ENCODE results near the gene CHTOP. TPM values are rescaled to one million over a fixed set of nuclear protein-coding genes. Genes with fewer than 3 reads are reported as not detected.
A peak's percentile ranks its signal among the peaks of the same experiment; 100 is the strongest.

CHTOP gene
- total RNA-seq, 2 donors from 2014 or later: 83.3 to 91.3 TPM

DNA sequence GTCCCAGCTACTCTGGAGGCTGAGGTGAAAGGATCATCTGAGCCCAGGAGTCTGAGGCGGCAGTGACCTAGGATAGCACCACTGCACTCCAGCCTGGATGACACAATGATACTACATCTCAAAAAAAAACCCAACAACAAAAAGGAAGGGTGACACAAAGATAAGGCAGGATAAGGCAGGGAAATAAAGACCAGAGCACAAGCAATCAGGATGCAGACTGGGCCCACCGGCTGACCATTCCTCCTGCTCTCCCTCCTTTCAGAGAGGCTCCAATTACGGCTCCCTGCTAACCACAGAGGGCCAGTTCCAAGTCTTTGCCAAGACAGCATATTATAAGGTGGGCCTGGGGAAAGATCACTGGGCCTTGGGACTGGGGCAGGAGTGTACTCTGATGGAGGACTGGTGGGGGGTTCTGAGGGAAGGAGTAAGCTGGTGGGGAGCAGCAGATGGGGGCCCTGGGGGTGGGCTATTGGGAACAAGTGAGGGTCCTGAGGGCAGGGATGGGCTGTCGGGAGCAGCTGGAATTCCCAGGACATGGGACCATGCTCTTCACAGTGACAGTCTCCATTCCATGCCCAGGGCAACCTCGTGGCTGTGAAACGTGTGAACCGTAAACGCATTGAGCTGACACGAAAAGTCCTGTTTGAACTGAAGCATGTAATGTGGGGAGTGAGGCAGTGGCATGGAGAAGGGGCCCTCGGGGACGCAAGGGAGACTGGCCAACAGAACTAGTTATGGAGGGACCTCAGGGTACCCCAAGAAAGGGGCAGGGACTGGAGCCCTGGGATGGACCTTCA, 51.9 kb downstream of the CHTOP start:
- H3K9me3 Mint-ChIP-seq: no peaks in the 10 kb centered on the region
- H3K36me3 Mint-ChIP-seq: no peaks in the 10 kb centered on the region
- no peak overlapping the region for H3K27ac Mint-ChIP-seq
- ATAC-seq (no peak), DNase-seq (ENCODE audit: low spot score in 2 of 2) (no peak)

DNA sequence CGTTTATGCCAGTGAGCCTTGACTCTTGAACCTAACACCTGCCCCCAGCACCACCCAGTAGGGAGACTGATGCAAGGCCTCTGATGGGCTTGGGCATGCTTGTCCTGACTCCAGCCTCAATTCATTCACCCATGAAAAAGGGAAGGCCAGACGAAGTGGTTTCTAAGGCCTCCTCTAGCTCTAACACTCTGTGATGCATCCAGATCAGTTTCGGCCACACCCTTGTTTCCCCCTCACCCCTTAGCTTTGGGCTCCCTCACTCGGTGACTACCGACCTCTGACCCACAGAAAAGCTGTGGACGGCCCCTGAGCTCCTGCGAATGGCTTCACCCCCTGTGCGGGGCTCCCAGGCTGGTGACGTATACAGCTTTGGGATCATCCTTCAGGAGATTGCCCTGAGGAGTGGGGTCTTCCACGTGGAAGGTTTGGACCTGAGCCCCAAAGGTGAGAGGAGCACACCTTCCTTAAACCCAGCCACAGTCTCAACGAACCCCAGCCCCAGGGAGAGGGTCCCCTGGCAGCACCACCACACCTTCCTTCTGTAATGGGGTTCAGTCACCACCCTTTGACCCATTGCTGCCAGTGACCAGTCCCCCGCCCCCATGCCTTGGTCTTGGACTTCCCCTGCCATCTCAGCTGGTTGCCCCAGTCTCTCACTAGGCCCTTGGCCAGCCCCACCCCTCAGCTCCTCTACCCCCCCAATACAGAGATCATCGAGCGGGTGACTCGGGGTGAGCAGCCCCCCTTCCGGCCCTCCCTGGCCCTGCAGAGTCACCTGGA, 53.7 kb downstream of the CHTOP start:
- Mint-ChIP-seq H3K36me3 (no peaks in the 10 kb centered on the region), H3K9me3 (no peaks in the 10 kb centered on the region), H3K27ac (peak overlapping the region in 1 of 2 donors; percentile 5)
- no peak for ATAC-seq
- no peak for DNase-seq (ENCODE audit: low spot score in 2 of 2)

DNA sequence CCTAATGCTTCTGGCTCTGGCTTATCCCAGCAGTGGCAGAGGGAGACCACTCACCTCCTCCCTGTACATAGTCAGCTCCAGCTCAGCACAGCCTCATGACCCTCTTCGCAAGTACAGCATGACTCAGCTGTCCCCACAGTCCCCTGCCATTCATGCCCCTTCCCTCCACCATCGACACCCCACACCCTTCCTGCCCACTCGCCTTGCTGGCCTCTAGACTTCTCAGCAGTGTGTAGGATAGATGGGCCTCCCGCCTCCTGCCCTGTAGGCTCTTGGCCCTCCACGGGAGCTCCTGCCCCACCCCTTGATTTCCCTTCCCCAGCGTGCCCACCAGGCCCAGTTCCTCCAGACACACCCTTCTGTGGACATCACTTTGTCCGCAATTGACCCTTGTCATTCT, 54.4 kb downstream of the CHTOP start:
- peak overlapping the region in 1 of 2 donors; percentile 5 for H3K27ac Mint-ChIP-seq
- H3K36me3 Mint-ChIP-seq: no peaks in the 10 kb centered on the region
- DNase-seq (ENCODE audit: low spot score in 2 of 2): no peak
- H3K9me3 Mint-ChIP-seq: no peaks in the 10 kb centered on the region
- no peak for ATAC-seq

DNA sequence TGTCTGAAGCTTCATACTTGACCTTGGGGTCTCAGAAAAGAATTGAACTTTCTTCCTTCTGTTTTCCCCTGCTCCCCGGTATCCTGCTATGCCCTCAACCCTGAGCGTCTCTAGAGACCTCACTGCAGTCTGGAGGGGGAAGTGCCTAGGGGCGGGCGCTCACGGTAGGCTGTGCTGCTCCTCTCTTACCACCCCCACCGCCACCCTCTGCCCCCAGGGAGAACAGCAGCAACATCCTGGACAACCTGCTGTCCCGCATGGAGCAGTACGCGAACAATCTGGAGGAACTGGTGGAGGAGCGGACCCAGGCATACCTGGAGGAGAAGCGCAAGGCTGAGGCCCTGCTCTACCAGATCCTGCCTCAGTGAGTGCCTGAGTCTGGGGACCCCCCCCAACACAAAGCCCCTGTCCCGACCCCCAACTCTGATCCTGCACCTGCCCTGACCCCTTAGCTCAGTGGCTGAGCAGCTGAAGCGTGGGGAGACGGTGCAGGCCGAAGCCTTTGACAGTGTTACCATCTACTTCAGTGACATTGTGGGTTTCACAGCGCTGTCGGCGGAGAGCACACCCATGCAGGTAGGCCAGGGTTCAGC, 55.0 kb downstream of the CHTOP start:
- no peaks in the 10 kb centered on the region for H3K36me3 Mint-ChIP-seq
- DNase-seq (ENCODE audit: low spot score in 2 of 2) (no peak), ATAC-seq (no peak)
- H3K9me3 Mint-ChIP-seq: no peaks in the 10 kb centered on the region
- no peak overlapping the region for H3K27ac Mint-ChIP-seq

DNA sequence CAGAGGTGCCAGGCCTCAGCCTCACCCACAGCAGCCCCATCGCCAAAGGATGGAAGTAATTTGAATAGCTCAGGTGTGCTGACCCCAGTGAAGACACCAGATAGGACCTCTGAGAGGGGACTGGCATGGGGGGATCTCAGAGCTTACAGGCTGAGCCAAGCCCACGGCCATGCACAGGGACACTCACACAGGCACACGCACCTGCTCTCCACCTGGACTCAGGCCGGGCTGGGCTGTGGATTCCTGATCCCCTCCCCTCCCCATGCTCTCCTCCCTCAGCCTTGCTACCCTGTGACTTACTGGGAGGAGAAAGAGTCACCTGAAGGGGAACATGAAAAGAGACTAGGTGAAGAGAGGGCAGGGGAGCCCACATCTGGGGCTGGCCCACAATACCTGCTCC, 59.6 kb downstream of the CHTOP start:
- ATAC-seq: no peak
- no peak overlapping the region for H3K27ac Mint-ChIP-seq
- DNase-seq (ENCODE audit: low spot score in 2 of 2): no peak
- no peaks in the 10 kb centered on the region for H3K36me3 Mint-ChIP-seq
- no peaks in the 10 kb centered on the region for H3K9me3 Mint-ChIP-seq

Other genes with a start within 250 kb of the CHTOP start
- not detected for gene S100A8, start 243.0 kb upstream of the CHTOP start, total RNA-seq
- gene S100A7A, start 217.5 kb upstream of the CHTOP start, total RNA-seq: not detected
- not detected for gene S100A7, start 173.4 kb upstream of the CHTOP start, total RNA-seq
- 100 to 1,000 TPM; 260 to 445 TPM for gene S100A6, start 98.1 kb upstream of the CHTOP start, total RNA-seq
- 1 to 10 TPM; 2.0 to 3.9 TPM for gene S100A5, start 93.1 kb upstream of the CHTOP start, total RNA-seq
- 100 to 1,000 TPM; 186 to 368 TPM for gene S100A4, start 88.3 kb upstream of the CHTOP start, total RNA-seq
- gene S100A3, start 84.8 kb upstream of the CHTOP start, total RNA-seq: not detected
- gene S100A2, start 68.2 kb upstream of the CHTOP start, total RNA-seq: 1 to 10 TPM; 1.0 to 7.8 TPM
- gene S100A16, start 20.9 kb upstream of the CHTOP start, total RNA-seq: not detected
- not detected for gene S100A14, start 17.7 kb upstream of the CHTOP start, total RNA-seq
- gene S100A13, start 6.6 kb upstream of the CHTOP start, total RNA-seq: 1 to 10 TPM; 4.2 to 6.0 TPM
- not detected for gene S100A1, start 5.6 kb upstream of the CHTOP start, total RNA-seq
- gene SNAPIN, start 24.6 kb downstream of the CHTOP start, total RNA-seq: 10 to 100 TPM; 16.1 to 35.4 TPM
- gene ILF2, start 36.9 kb downstream of the CHTOP start, total RNA-seq: 100 to 1,000 TPM; 247 to 316 TPM
- not detected for gene NPR1, start 44.6 kb downstream of the CHTOP start, total RNA-seq
- gene INTS3, start 94.0 kb downstream of the CHTOP start, total RNA-seq: 10 to 100 TPM; 58.2 to 64.9 TPM
- gene SLC27A3, start 141.3 kb downstream of the CHTOP start, total RNA-seq: 1 to 10 TPM; 7.0 to 8.3 TPM

Measured in activated naive CD4-positive, alpha-beta T cell treated with anti-CD3 and anti-CD28 coated beads, Interleukin-2, amount 50 U/mL, for 72 hours (primary cell).